Karpas-422 (cell line): ENCODE results near the gene PGP. TPM values are rescaled to one million over a fixed set of nuclear protein-coding genes. Genes with fewer than 3 reads are reported as not detected.
"Not testable (repeated sequence)": the region's sequence is repeated elsewhere in the genome, so short reads cannot be mapped to it uniquely, and the experiment has no call there.

ENCODE experiments used
- DNase-seq: peaks from one replicate; pipeline ENCODE4 v3.0.0-alpha.2; 2015
- H2AFZ ChIP-seq: fragments of 200-600 bp; sonication (generic); 2 replicates; pipeline ENCODE4 v1.6.1; 2014; ENCODE audit warnings: antibody characterized with exemption, low read length, mixed read lengths
- H3K27ac ChIP-seq: fragments of 200-600 bp; sonication (generic); 2 replicates; pipeline ENCODE4 v1.5.1; 2014; ENCODE audit warnings: mild to moderate bottlenecking, low read length, moderate library complexity
- H3K27me3 ChIP-seq: fragments of 200-600 bp; sonication (generic); 2 replicates; pipeline ENCODE4 v1.6.1; 2014; ENCODE audit warnings: low read length, mixed read lengths
- H3K36me3 ChIP-seq: fragments of 200-600 bp; sonication (generic); 2 replicates; pipeline ENCODE4 v1.6.1; 2014; ENCODE audit warnings: low read length, mixed read lengths; ENCODE audit not compliant: insufficient read depth
- H3K4me1 ChIP-seq: fragments of 200-600 bp; sonication (generic); 2 replicates; pipeline ENCODE4 v1.6.1; 2014; ENCODE audit warnings: mild to moderate bottlenecking, low read length, mixed read lengths
- H3K4me2 ChIP-seq: fragments of 200-600 bp; sonication (generic); 2 replicates; pipeline ENCODE4 v1.6.1; 2014; ENCODE audit warnings: low read length, low read depth, mild to moderate bottlenecking; ENCODE audit not compliant: poor library complexity, severe bottlenecking
- H3K4me3 ChIP-seq: fragments of 200-600 bp; sonication (generic); 2 replicates; pipeline ENCODE4 v1.5.1; 2014; ENCODE audit warnings: mild to moderate bottlenecking, antibody characterized with exemption, low read length, mixed read lengths
- H3K79me2 ChIP-seq: fragments of 200-600 bp; sonication (generic); 2 replicates; pipeline ENCODE4 v1.6.1; 2014; ENCODE audit warnings: mild to moderate bottlenecking, low read length, mixed read lengths
- H3K9ac ChIP-seq: fragments of 200-600 bp; sonication (generic); 2 replicates; pipeline ENCODE4 v1.6.0; 2014; ENCODE audit warnings: low read length
- H3K9me2 ChIP-seq: fragments of 200-600 bp; sonication (generic), shearing (Covaris generic); replicated peaks from 2 replicates; pipeline ENCODE4 v1.6.0; 2014; ENCODE audit warnings: mild to moderate bottlenecking, low read length, moderate library complexity; ENCODE audit not compliant: insufficient read depth
- H3K9me3 ChIP-seq: fragments of 300-700, 200-600 bp; sonication (generic); 2 replicates; pipeline ENCODE4 v1.6.1; 2014; ENCODE audit warnings: low read length, mixed read lengths
- H4K20me1 ChIP-seq: fragments of 200-600 bp; sonication (generic); 2 replicates; pipeline ENCODE4 v1.6.1; 2014; ENCODE audit warnings: mild to moderate bottlenecking, antibody characterized with exemption, low read length, low read depth; ENCODE audit not compliant: insufficient read depth
- total RNA-seq: library from RNA; depleted of rRNA; stranded (reverse); fragments of >200 nt; shearing (Covaris generic); gene quantifications from 2 replicates; pipeline ENCODE4 v1.2.3, GENCODE V29; 2014; ENCODE audit warnings: low replicate concordance; rRNA removed

The PGP gene
- 26.5 and 42.1 TPM in 2 replicates for total RNA-seq

GRCh38 chr16:2214719-2214968 lies at the start of gene PGP:
TSS of gene PGP (minus strand) at chr16:2214840. CDS start at chr16:2214777, 63 bp downstream.
- peak within 1 kb of the TSS; percentile 96 for H3K9ac ChIP-seq
- no peaks in the 10 kb centered on the region for H3K27me3 ChIP-seq
- H3K4me3 ChIP-seq = peak within 1 kb of the TSS; percentile 83
- H3K27ac ChIP-seq = peak within 1 kb of the TSS; percentile 87
- H3K4me2 ChIP-seq = peak within 1 kb of the TSS; percentile 93
- DNase-seq = no peak
- H3K9me3 ChIP-seq = no peaks in the 10 kb centered on the region
- peaks cover 34% of the 10 kb centered on the region for H3K79me2 ChIP-seq
- peaks cover 28% of the 10 kb centered on the region for H3K4me1 ChIP-seq
- no peaks in the 10 kb centered on the region for H3K36me3 ChIP-seq
- H3K9me2 ChIP-seq = no peaks in the 10 kb centered on the region
- peaks cover 16% of the 10 kb centered on the region; the same call in 1 of the 2 replicates for H4K20me1 ChIP-seq
- H2AFZ ChIP-seq = no peak within 1 kb of the TSS

- not testable (repeated sequence) for H3K27ac ChIP-seq, H3K9me2 ChIP-seq, H2AFZ ChIP-seq, H3K9ac ChIP-seq, DNase-seq, H3K27me3 ChIP-seq, H3K4me2 ChIP-seq, H3K4me3 ChIP-seq, H3K9me3 ChIP-seq
- H4K20me1 ChIP-seq = peaks cover 61% of the 10 kb centered on the region
- peaks cover 78% of the 10 kb centered on the region for H3K79me2 ChIP-seq
- H3K4me1 ChIP-seq = peaks cover 12% of the 10 kb centered on the region
- H3K36me3 ChIP-seq = peaks cover 60% of the 10 kb centered on the region
These were observed 48.4 kb upstream of the PGP start for GRCh38 chr16:2263026-2263425.

- Histone ChIP-seq H3K27me3 (no peaks in the 10 kb centered on the region), H4K20me1 (peaks cover 56% of the 10 kb centered on the region), H3K79me2 (peaks cover 61% of the 10 kb centered on the region), H3K9ac (no peak overlapping the region), H2AFZ (no peak overlapping the region), H3K9me3 (no peaks in the 10 kb centered on the region), H3K4me1 (no peaks in the 10 kb centered on the region), H3K4me2 (no peak overlapping the region), H3K36me3 (peaks cover 78% of the 10 kb centered on the region), H3K9me2 (no peaks in the 10 kb centered on the region), H3K4me3 (no peak overlapping the region), H3K27ac (no peak overlapping the region)
- no peak for DNase-seq
These were observed 45.6 kb upstream of the PGP start for GRCh38 chr16:2260250-2260649.

GRCh38 chr16:2258530-2258929 lies 43.9 kb upstream of the PGP start:
- DNase-seq, H2AFZ ChIP-seq: not testable (repeated sequence)
- peaks cover 41% of the 10 kb centered on the region for H4K20me1 ChIP-seq

GRCh38 chr16:2257726-2258125 lies 43.1 kb upstream of the PGP start:
- DNase-seq = no peak
- no peaks in the 10 kb centered on the region for H3K9me2 ChIP-seq
- peaks cover 59% of the 10 kb centered on the region for H3K36me3 ChIP-seq
- no peak overlapping the region for H3K4me3 ChIP-seq
- no peak overlapping the region for H3K9ac ChIP-seq
- H3K9me3 ChIP-seq = no peaks in the 10 kb centered on the region
- H2AFZ ChIP-seq = no peak overlapping the region
- H3K79me2 ChIP-seq = peaks cover 36% of the 10 kb centered on the region
- peaks cover 7% of the 10 kb centered on the region; the same call in 1 of the 2 replicates for H3K4me1 ChIP-seq
- peaks cover 34% of the 10 kb centered on the region for H4K20me1 ChIP-seq
- no peaks in the 10 kb centered on the region for H3K27me3 ChIP-seq
- no peak overlapping the region for H3K4me2 ChIP-seq
- H3K27ac ChIP-seq = no peak overlapping the region

More at GRCh38 chr16:2258530-2258929, 43.9 kb upstream of the PGP start:
- not testable (repeated sequence) for H3K9me2 ChIP-seq, H3K4me2 ChIP-seq, H3K4me1 ChIP-seq, H3K9me3 ChIP-seq, H3K27ac ChIP-seq, H3K9ac ChIP-seq, H3K4me3 ChIP-seq, H3K27me3 ChIP-seq
- H3K79me2 ChIP-seq = peaks cover 44% of the 10 kb centered on the region
- H3K36me3 ChIP-seq = peaks cover 66% of the 10 kb centered on the region

- peaks cover 25% of the 10 kb centered on the region for H3K79me2 ChIP-seq
- no peak overlapping the region for H3K4me3 ChIP-seq
- DNase-seq = no peak
- no peaks in the 10 kb centered on the region for H3K9me3 ChIP-seq
- H3K9ac ChIP-seq = no peak overlapping the region
- peaks cover 15% of the 10 kb centered on the region for H3K4me1 ChIP-seq
- no peak overlapping the region for H3K4me2 ChIP-seq
- no peak overlapping the region for H3K27ac ChIP-seq
- H3K27me3 ChIP-seq = no peaks in the 10 kb centered on the region
- H2AFZ ChIP-seq = no peak overlapping the region
- H4K20me1 ChIP-seq = peaks cover 25% of the 10 kb centered on the region
- no peaks in the 10 kb centered on the region for H3K9me2 ChIP-seq
- H3K36me3 ChIP-seq = peaks cover 48% of the 10 kb centered on the region
These were observed 42.0 kb upstream of the PGP start for GRCh38 chr16:2256531-2257140.

- no peak overlapping the region for H2AFZ ChIP-seq
- no peaks in the 10 kb centered on the region for H3K9me3 ChIP-seq
- H3K4me2 ChIP-seq = no peak overlapping the region
- H3K36me3 ChIP-seq = peaks cover 30% of the 10 kb centered on the region
- H4K20me1 ChIP-seq = peaks cover 16% of the 10 kb centered on the region; the same call in 1 of the 2 replicates
- H3K27ac ChIP-seq = peak overlapping the region; percentile 22; the same call in 1 of the 2 replicates
- H3K4me3 ChIP-seq = no peak overlapping the region
- no peaks in the 10 kb centered on the region for H3K9me2 ChIP-seq
- H3K27me3 ChIP-seq = no peaks in the 10 kb centered on the region
- H3K9ac ChIP-seq = no peak overlapping the region
- H3K4me1 ChIP-seq = peaks cover 25% of the 10 kb centered on the region
- DNase-seq = no peak
- peaks cover 29% of the 10 kb centered on the region for H3K79me2 ChIP-seq
These were observed 38.7 kb upstream of the PGP start for GRCh38 chr16:2253293-2253692.

GRCh38 chr16:2252806-2253148 lies 38.1 kb upstream of the PGP start:
- peak overlapping the region; percentile 22 for H3K27ac ChIP-seq

More at GRCh38 chr16:2252806-2253148, 38.1 kb upstream of the PGP start:
- H4K20me1 ChIP-seq = peaks cover 13% of the 10 kb centered on the region; the same call in 1 of the 2 replicates
- no peaks in the 10 kb centered on the region for H3K27me3 ChIP-seq
- H3K9ac ChIP-seq = no peak overlapping the region
- no peaks in the 10 kb centered on the region for H3K9me2 ChIP-seq
- H3K4me2 ChIP-seq = no peak overlapping the region
- peaks cover 24% of the 10 kb centered on the region for H3K79me2 ChIP-seq
- no peak overlapping the region for H3K4me3 ChIP-seq
- no peak for DNase-seq
- H3K4me1 ChIP-seq = peaks cover 25% of the 10 kb centered on the region
- H2AFZ ChIP-seq = no peak overlapping the region
- H3K36me3 ChIP-seq = peaks cover 25% of the 10 kb centered on the region
- no peaks in the 10 kb centered on the region for H3K9me3 ChIP-seq
